Activated T-helper 17 cell treated with anti-CD3 and anti-CD28 coated beads, Interleukin-2, amount 50 U/mL, for 72 hours (primary cell): ENCODE measurements around the gene ADI1. TPM values are rescaled to one million over a fixed set of nuclear protein-coding genes. Genes with fewer than 3 reads are reported as not detected.

Experiments used
- ATAC-seq: fragments of 150-1000 bp; cut with Tn5 transposase; replicated peaks from 2 replicates; pipeline ENCODE4 v1.10.0; 2021; ENCODE audit warnings: mild to moderate bottlenecking, moderate library complexity
- H3K27ac Mint-ChIP-seq: one replicate; pipeline ENCODE4 v1.8.0; 2022; ENCODE audit warnings: mixed read lengths
- H3K27me3 Mint-ChIP-seq: one replicate; pipeline ENCODE4 v1.8.0; 2022; ENCODE audit warnings: mixed read lengths
- H3K36me3 Mint-ChIP-seq: one replicate; pipeline ENCODE4 v1.8.0; 2022; ENCODE audit warnings: low read depth, mild to moderate bottlenecking, mixed read lengths
- H3K4me1 Mint-ChIP-seq: one replicate; pipeline ENCODE4 v1.8.0; 2022; ENCODE audit warnings: mixed read lengths
- H3K4me3 Mint-ChIP-seq: one replicate; pipeline ENCODE4 v1.8.0; 2022; ENCODE audit warnings: mild to moderate bottlenecking, mixed read lengths
- H3K9me3 Mint-ChIP-seq: one replicate; pipeline ENCODE4 v1.8.0; 2022; ENCODE audit warnings: mixed read lengths
- total RNA-seq, 2 donors: library from RNA; stranded (reverse); gene quantifications; one replicate each; pipeline ENCODE4 v1.2.3, GENCODE V29; 2022

Gene ADI1
- total RNA-seq, 2 donors from 2014 or later: 25.8 to 26.0 TPM

DNA sequence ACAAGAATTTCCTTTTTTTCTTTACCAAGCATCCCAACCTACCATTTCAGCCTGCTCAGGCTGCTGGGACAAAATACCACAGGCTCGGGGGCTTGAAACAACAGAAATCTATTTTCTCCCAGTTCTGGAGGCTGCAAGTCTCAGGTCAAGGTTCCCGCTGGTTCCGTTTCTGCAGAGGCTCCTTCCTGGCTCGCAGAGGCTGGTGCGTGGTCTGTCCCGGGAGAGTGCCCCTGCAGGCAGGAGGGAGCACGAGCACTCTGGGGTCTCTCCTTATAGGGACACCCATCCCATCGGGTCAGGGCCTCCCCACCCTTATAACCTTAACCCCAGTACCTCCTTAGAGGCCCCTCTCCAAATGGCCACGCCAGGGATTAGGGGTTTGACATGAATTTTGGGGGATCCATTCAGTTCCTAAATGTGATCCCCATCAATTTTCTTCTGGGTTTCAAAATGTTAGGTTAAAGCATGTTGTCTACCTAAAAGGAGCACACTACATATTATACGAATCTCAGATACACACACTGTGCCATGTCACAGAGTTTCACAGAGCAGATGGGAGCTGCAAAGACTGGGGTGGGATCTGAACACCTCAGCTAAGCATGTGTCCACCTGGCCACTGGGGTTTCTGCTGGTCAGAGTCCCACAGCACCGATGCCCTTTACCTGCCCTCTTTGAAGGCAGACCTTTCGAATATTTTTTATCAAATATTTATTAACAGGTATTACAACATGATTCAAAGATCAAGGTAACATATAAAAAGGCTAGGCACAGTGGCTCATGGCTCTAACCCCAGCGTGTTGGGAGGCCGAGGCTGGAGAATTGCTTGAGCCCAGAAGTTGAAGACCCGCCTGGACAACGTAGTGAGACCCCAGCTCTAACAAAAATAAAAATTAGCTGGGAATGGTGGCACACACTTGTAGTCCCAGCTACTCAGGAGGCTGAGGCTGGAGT, 17.6 kb upstream of the ADI1 start:
- no peak for ATAC-seq
- H3K27ac Mint-ChIP-seq: peak overlapping the region; percentile 22

DNA sequence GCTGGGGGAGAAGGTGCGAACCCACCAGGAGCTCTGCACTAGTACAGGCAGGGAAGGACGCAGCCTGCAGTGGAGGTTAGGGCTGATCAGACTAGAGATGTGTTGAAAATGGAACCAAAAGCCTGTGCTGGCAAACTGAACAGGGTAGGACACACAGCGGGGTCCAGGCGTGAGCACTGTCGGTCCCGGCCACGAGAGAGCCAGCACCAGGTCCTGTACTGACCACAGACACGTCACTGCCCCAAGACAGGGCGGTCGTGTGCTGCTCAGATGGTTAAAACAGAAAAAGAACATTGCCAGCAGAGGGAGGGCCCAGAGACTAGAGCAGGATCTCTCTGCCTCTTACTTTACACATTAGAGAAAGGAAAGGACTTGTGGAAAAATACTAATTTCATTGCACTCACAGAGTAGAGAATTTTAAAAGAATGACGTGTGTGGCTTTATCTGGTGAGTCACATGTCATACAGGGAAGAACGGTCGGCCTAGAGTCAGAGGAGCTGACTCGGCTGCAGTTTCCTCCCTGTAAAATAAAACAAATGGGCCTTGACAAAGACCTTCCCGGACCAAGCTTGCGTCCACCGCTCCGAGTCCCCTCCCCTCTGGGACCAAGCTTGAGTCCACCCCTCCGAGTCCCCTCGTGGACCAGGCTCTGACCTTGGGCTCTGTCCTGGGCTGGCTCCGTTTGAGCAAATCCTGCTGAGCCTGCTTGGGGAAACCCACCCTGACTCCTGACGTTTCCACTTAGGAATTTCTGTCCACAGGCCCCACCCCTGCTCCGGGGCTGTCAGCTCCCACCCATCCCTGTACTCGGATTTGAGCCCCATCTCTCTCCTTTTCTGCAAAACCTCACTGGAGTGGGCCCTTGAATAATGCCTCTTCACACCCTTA, 16.7 kb upstream of the ADI1 start:
- no peaks in the 10 kb centered on the region for H3K27me3 Mint-ChIP-seq
- no peaks in the 10 kb centered on the region for H3K4me1 Mint-ChIP-seq
- no peaks in the 10 kb centered on the region for H3K9me3 Mint-ChIP-seq
- H3K36me3 Mint-ChIP-seq: peaks cover 21% of the 10 kb centered on the region
- no peak overlapping the region for H3K4me3 Mint-ChIP-seq
- peak overlapping the region; percentile 22 for H3K27ac Mint-ChIP-seq
- peak; percentile 55 for ATAC-seq

More for the DNA sequence above, 17.6 kb upstream of the ADI1 start:
- no peaks in the 10 kb centered on the region for H3K9me3 Mint-ChIP-seq
- H3K36me3 Mint-ChIP-seq: peaks cover 30% of the 10 kb centered on the region
- no peaks in the 10 kb centered on the region for H3K4me1 Mint-ChIP-seq
- no peaks in the 10 kb centered on the region for H3K27me3 Mint-ChIP-seq
- H3K4me3 Mint-ChIP-seq: no peak overlapping the region

- Mint-ChIP-seq H3K4me1 (no peaks in the 10 kb centered on the region), H3K4me3 (no peak overlapping the region), H3K27ac (no peak overlapping the region)
Measured at GRCh38 chr2:3535467-3535793, 16.1 kb upstream of the ADI1 start.

GRCh38 chr2:3534251-3534814, 15.0 kb upstream of the ADI1 start:
- Mint-ChIP-seq H3K27ac (no peak overlapping the region), H3K4me3 (no peak overlapping the region), H3K4me1 (no peaks in the 10 kb centered on the region), H3K9me3 (no peaks in the 10 kb centered on the region), H3K36me3 (peaks cover 4% of the 10 kb centered on the region), H3K27me3 (no peaks in the 10 kb centered on the region)
- no peak for ATAC-seq

More at GRCh38 chr2:3535467-3535793, 16.1 kb upstream of the ADI1 start:
- H3K27me3 Mint-ChIP-seq: no peaks in the 10 kb centered on the region
- peaks cover 15% of the 10 kb centered on the region for H3K36me3 Mint-ChIP-seq
- no peaks in the 10 kb centered on the region for H3K9me3 Mint-ChIP-seq
- ATAC-seq: no peak

- Mint-ChIP-seq H3K4me1 (no peaks in the 10 kb centered on the region), H3K9me3 (no peaks in the 10 kb centered on the region), H3K27me3 (no peaks in the 10 kb centered on the region), H3K4me3 (no peak overlapping the region), H3K27ac (no peak overlapping the region), H3K36me3 (no peaks in the 10 kb centered on the region)
- ATAC-seq: no peak
Measured at GRCh38 chr2:3533836-3534235, 14.5 kb upstream of the ADI1 start.

DNA sequence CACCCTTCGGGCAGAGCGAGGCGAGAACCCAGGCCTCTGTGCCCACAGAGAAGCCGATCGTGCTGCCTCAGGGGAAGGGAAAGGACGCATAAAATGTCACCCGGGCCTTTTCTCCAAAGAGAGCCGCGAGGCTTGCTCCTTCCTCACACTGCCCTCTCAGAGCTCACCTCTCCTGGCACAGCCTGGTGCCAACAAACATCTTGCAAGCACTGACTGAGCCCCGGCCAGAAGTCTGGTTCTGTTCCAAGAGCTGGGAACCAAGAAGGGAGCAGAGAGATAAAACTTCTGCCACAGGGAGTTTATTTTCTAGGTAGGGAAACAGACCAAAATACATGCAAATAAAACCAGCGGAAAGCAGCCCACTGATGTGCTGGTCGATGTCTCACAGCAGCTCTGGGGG, 13.6 kb upstream of the ADI1 start:
- H3K4me1 Mint-ChIP-seq: no peaks in the 10 kb centered on the region
- H3K36me3 Mint-ChIP-seq: no peaks in the 10 kb centered on the region
- H3K27me3 Mint-ChIP-seq: no peaks in the 10 kb centered on the region
- H3K27ac Mint-ChIP-seq: no peak overlapping the region
- no peak overlapping the region for H3K4me3 Mint-ChIP-seq
- ATAC-seq: no peak
- no peaks in the 10 kb centered on the region for H3K9me3 Mint-ChIP-seq

DNA sequence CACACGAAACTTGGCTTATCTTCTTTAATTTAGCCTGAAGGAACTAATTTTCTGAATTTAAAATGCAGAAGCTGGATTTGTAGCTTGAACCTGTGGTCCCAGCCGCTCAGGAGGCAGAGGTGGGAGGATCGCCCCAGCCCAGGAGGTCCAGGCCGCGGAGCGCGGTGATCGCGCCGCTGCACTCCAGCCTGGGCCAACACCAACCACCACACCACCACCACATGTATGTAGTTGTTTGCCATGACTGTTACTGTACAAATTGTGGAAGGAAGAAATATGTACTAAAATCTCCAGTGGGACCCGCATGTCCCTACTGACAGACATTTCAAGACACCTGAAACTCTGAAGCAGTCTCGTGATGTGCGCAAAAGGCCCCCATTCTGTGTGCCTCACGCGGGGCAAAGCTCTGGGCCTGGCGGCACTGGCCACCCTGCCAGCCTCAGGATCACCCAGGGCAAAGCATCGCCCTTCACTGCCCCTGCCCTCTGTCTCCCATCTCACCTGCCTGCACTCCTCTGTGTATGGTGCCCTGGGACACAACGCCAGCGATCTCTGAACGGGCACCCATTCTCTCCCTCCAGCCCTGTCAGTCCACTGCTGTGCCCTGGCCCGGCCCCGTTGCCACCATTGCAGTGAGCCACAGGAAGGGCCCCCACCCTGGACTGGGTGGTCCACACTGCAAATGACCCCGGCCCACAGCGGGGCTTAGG, 10.1 kb upstream of the ADI1 start:
- no peak for ATAC-seq
- Mint-ChIP-seq H3K4me1 (no peaks in the 10 kb centered on the region), H3K4me3 (no peak overlapping the region), H3K27me3 (no peaks in the 10 kb centered on the region), H3K9me3 (no peaks in the 10 kb centered on the region), H3K27ac (no peak overlapping the region), H3K36me3 (no peaks in the 10 kb centered on the region)

DNA sequence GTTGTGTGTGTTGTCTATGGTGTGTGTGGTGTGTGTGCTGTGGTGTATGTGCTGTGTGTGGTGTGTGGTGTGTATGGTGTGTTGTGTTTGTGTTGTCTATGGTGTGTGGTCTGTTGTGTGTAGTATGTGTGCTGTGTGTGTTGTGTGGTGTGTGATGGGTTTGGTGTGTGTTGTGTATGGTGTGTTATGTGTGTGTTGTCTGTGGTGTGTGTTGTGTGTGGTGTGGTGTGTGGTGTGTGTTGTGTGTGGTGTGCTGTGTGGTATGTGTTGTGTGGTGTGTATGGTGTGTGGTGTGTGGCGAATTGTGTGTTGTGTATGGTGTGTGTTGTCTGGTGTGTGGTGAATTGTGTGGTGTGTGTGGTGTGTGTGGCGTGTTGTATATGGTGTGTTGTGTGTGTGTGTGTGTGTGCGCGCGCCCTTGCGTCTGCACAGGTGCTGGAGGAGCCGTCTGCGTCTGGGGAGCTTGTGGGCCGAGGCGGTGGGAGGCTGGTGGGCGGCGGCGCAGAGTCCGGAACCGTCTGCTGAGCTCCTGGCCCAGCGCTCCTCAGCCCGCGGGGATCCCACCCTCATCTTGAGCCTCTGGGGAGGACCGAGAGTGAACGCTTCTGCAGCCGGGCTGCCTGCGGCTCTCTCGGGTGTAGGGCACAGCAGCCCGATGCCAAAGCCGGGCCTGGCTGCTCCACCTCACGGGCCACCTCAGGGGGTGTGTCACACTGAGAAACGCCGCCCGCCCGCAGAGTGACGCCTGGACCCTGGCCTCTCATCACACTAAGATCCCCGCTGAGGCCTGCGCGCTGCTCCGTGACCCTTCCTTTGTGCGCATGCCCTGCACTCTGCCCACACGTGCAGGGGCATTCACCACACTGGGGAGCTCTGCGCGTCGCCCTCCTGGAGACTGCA, 8.8 kb upstream of the ADI1 start:
- no peaks in the 10 kb centered on the region for H3K9me3 Mint-ChIP-seq
- no peak for ATAC-seq
- H3K36me3 Mint-ChIP-seq: no peaks in the 10 kb centered on the region
- H3K4me1 Mint-ChIP-seq: no peaks in the 10 kb centered on the region
- H3K27ac Mint-ChIP-seq: no peak overlapping the region
- H3K27me3 Mint-ChIP-seq: no peaks in the 10 kb centered on the region
- H3K4me3 Mint-ChIP-seq: no peak overlapping the region

- Mint-ChIP-seq H3K36me3 (no peaks in the 10 kb centered on the region), H3K27me3 (no peaks in the 10 kb centered on the region), H3K9me3 (no peaks in the 10 kb centered on the region), H3K4me3 (no peak overlapping the region), H3K4me1 (peaks cover under 1% of the 10 kb centered on the region), H3K27ac (no peak overlapping the region)
- no peak for ATAC-seq
Measured at GRCh38 chr2:3526871-3527270, 7.5 kb upstream of the ADI1 start.

- no peak for ATAC-seq
- H3K27me3 Mint-ChIP-seq: no peaks in the 10 kb centered on the region
- no peak overlapping the region for H3K27ac Mint-ChIP-seq
- no peak overlapping the region for H3K4me3 Mint-ChIP-seq
- no peaks in the 10 kb centered on the region for H3K9me3 Mint-ChIP-seq
- peaks cover 18% of the 10 kb centered on the region for H3K4me1 Mint-ChIP-seq
- H3K36me3 Mint-ChIP-seq: peaks cover 5% of the 10 kb centered on the region
Measured at GRCh38 chr2:3523551-3524041, 4.3 kb upstream of the ADI1 start.

GRCh38 chr2:3522961-3523421, 3.7 kb upstream of the ADI1 start:
- H3K27ac Mint-ChIP-seq: no peak overlapping the region
- no peaks in the 10 kb centered on the region for H3K9me3 Mint-ChIP-seq
- H3K36me3 Mint-ChIP-seq: peaks cover 6% of the 10 kb centered on the region
- no peaks in the 10 kb centered on the region for H3K27me3 Mint-ChIP-seq
- no peak for ATAC-seq
- no peak overlapping the region for H3K4me3 Mint-ChIP-seq
- peaks cover 18% of the 10 kb centered on the region for H3K4me1 Mint-ChIP-seq

- Mint-ChIP-seq H3K4me1 (peaks cover 18% of the 10 kb centered on the region), H3K9me3 (peaks cover 3% of the 10 kb centered on the region), H3K4me3 (peak overlapping the region; percentile 84), H3K27ac (peak overlapping the region; percentile 84), H3K36me3 (peaks cover 6% of the 10 kb centered on the region), H3K27me3 (no peaks in the 10 kb centered on the region)
- no peak for ATAC-seq
Measured at GRCh38 chr2:3520591-3520990, 1.3 kb upstream of the ADI1 start.
